Ectodermal cell (in vitro differentiated cells): ENCODE measurements around the gene FLYWCH1.

Experiments
- H3K27ac ChIP-seq: 2 replicates; pipeline ENCODE4 v1.7.0; 2013; ENCODE audit warnings: mild to moderate bottlenecking, low read depth, low read length; ENCODE audit not compliant: insufficient read depth, poor library complexity, severe bottlenecking
- H3K27me3 ChIP-seq: 2 replicates; pipeline ENCODE4 v1.7.0; 2013; ENCODE audit warnings: mild to moderate bottlenecking, low read length; ENCODE audit not compliant: insufficient read depth, control insufficient read depth, poor library complexity, severe bottlenecking
- H3K36me3 ChIP-seq: one replicate; pipeline ENCODE4 v1.7.0; 2013; ENCODE audit warnings: low read length; ENCODE audit not compliant: control insufficient read depth, insufficient read depth
- H3K4me1 ChIP-seq: one replicate; pipeline ENCODE4 v1.7.0; 2013; ENCODE audit warnings: low read length; ENCODE audit not compliant: control insufficient read depth, insufficient read depth
- H3K4me3 ChIP-seq: 2 replicates; pipeline ENCODE4 v1.7.0; 2013; ENCODE audit warnings: low read depth, low read length, control low read depth; ENCODE audit not compliant: insufficient read depth
- H3K9me3 ChIP-seq: 2 replicates; pipeline ENCODE4 v1.7.0; 2013; ENCODE audit warnings: mild to moderate bottlenecking, low read length, moderate library complexity; ENCODE audit not compliant: control insufficient read depth
- WGBS, 2 experiments: methylation state at CpG; one replicate each; pipeline ENCODE4 v1.1.7; 2013; ENCODE audit warnings: missing lambda C conversion rate in 2 of 2; 5-methylcytosine and 5-hydroxymethylcytosine counted together

FLYWCH1 gene

GRCh38 chr16:2969545-2970521 lies 58.1 kb downstream of the FLYWCH1 start:
- peaks cover 29% of the 10 kb centered on the region for H3K27me3 ChIP-seq
- peak overlapping the region; percentile 17 for H3K27ac ChIP-seq
- H3K36me3 ChIP-seq = no peaks in the 10 kb centered on the region
- H3K4me1 ChIP-seq = peaks cover 13% of the 10 kb centered on the region
- H3K9me3 ChIP-seq = no peaks in the 10 kb centered on the region
- H3K4me3 ChIP-seq = peak overlapping the region; percentile 72
- 1% methylated on average over 83 of the region's 83 CpGs for WGBS, 2 experiments

DNA sequence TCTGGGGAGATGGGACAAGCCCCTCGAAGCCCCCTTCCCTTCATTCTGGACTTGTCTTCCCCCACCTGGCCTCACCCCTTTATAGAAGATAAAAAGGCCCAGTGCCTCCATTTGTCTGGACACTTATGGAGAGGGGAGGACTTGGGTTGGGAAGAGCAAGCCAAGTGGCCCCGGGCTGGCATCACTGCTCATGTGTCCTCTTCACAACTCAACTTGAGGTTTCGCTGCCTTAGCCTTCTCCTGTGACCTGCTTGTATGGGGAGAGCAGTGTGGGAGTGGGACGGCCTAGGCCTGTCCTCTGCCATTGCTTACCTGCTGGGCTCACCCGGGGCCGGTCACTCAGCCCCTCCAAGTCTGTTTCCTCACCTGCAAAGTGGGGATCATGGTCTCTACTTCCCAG lies 58.8 kb downstream of the FLYWCH1 start:
- Histone ChIP-seq H3K9me3 (no peaks in the 10 kb centered on the region), H3K27ac (no peak overlapping the region), H3K4me3 (peak overlapping the region; percentile 72), H3K27me3 (peaks cover 26% of the 10 kb centered on the region), H3K4me1 (peaks cover 13% of the 10 kb centered on the region), H3K36me3 (no peaks in the 10 kb centered on the region)
- 81 to 85% methylated on average over 6 of the region's 6 CpGs for WGBS, 2 experiments

- 95% methylated on average over 35 of the region's 35 CpGs for WGBS, 2 experiments
Observed at GRCh38 chr16:2971134-2971984, 59.6 kb downstream of the FLYWCH1 start.

DNA sequence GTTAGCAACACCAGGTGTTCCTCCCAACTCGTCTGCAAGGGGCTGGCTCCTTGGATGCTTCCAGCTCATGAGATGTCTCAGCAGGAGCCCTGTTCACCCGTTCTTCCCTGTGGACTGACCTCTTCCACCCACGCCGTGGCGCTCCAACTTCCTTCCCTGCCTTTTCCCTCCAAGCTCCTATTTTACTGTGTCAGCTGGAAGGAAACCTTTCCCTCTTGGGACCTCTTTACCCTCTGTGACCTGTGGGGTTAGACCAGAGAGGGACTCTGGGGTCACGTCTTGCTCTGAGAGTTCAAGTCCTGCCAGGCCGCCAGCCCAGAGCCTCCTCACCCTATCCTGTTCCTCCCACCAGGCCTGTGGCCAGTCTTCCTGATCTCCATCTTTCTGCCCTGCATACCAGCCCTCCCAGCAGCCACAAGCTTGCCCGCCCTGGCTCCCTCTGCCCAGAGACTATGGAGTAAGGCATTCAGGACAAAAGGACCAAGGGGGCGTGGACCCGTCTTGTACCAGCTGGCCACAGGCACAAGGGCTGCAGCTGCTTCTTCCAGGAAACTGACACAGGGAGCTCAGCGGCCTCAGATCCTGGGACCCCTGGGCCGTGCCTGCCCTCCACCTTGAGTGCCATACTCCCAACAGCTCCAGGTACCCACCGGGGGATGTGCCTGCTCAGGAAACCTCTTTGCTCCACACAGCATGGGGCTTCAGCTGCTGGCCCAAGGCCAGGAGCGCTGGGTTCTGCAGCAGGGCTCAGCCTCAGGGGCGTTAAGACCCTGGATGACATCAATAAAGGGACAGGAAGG lies 60.5 kb downstream of the FLYWCH1 start:
- Histone ChIP-seq H3K27me3 (peaks cover 15% of the 10 kb centered on the region), H3K27ac (no peak overlapping the region), H3K9me3 (no peaks in the 10 kb centered on the region), H3K4me1 (peaks cover 13% of the 10 kb centered on the region), H3K4me3 (no peak overlapping the region), H3K36me3 (no peaks in the 10 kb centered on the region)
- 87% methylated on average over 15 of the region's 15 CpGs for WGBS, 2 experiments

More at GRCh38 chr16:2971134-2971984, 59.6 kb downstream of the FLYWCH1 start:
- Histone ChIP-seq H3K27ac (no peak overlapping the region), H3K9me3 (no peaks in the 10 kb centered on the region), H3K27me3 (peaks cover 20% of the 10 kb centered on the region), H3K36me3 (no peaks in the 10 kb centered on the region), H3K4me1 (peaks cover 13% of the 10 kb centered on the region), H3K4me3 (no peak overlapping the region)

DNA sequence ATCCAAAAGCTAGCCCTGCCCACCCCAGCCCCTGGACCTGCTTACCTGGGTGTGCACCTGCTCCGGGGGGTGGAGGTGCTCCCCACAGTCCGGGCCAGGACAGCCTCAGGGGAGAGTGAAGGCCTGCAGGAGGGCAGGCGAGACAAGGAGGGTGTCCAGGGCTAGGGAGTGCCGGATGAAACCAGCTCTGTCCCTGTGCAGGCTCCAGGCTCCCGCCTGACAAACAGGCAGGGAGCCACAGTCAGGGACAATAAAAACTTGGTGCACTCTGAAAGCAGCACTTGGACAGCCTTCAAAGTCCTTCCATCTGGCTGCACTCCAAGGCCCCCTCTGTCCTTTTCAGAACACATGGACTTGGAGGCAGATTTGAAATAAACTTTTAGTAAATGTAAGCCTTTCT lies 61.4 kb downstream of the FLYWCH1 start:
- Histone ChIP-seq H3K36me3 (no peaks in the 10 kb centered on the region), H3K27ac (no peak overlapping the region)
- 93 to 94% methylated on average over 5 of the region's 5 CpGs for WGBS, 2 experiments

DNA sequence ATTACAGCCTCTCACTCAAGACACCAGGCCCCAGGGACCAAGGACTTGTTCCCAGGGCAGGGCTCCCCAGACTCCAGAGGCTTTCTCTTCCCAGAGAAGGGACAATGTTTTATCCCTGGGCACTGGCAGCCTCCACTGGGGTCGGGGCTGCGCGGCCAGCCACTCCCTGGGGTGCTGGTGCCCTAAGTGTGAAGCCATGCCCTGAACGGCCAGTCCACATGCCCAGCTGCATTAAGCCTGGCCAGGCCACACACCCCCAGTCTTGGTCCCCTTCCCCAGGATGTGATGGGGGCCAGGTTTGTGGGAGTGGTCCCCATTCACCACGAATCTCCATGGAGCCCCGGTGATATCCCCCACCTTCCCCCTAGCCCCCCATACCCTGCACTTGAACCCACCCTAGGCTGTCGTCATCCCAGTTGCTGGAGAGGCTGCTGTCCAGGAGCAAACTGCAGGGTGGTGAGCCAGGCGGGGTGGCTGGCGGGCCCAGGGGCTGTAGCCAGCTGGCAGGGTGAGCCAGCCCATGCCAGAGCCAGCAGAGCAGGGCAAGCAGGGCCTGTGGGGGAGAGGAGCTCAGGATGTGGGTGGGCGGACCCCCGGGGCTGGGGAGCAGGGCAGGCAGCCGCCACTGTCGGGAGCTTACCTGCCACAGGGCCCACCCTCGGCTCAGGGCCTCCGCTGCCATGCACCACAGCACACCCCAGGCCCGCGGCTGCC lies 62.0 kb downstream of the FLYWCH1 start:
- Histone ChIP-seq H3K27ac (no peak overlapping the region), H3K4me3 (no peak overlapping the region), H3K4me1 (peaks cover 8% of the 10 kb centered on the region), H3K36me3 (no peaks in the 10 kb centered on the region), H3K9me3 (no peaks in the 10 kb centered on the region), H3K27me3 (no peaks in the 10 kb centered on the region)
- WGBS, 2 experiments = 93 to 95% methylated on average over 17 of the region's 17 CpGs

More for the DNA sequence above, 61.4 kb downstream of the FLYWCH1 start:
- no peaks in the 10 kb centered on the region for H3K9me3 ChIP-seq
- H3K27me3 ChIP-seq = peaks cover 6% of the 10 kb centered on the region
- peaks cover 13% of the 10 kb centered on the region for H3K4me1 ChIP-seq
- no peak overlapping the region for H3K4me3 ChIP-seq

- Histone ChIP-seq H3K36me3 (no peaks in the 10 kb centered on the region), H3K4me1 (peaks cover 8% of the 10 kb centered on the region), H3K9me3 (no peaks in the 10 kb centered on the region), H3K4me3 (no peak overlapping the region), H3K27ac (no peak overlapping the region), H3K27me3 (no peaks in the 10 kb centered on the region)
- 94 to 95% methylated on average over 15 of the region's 15 CpGs for WGBS, 2 experiments
Observed at GRCh38 chr16:2974319-2975056, 62.8 kb downstream of the FLYWCH1 start.

DNA sequence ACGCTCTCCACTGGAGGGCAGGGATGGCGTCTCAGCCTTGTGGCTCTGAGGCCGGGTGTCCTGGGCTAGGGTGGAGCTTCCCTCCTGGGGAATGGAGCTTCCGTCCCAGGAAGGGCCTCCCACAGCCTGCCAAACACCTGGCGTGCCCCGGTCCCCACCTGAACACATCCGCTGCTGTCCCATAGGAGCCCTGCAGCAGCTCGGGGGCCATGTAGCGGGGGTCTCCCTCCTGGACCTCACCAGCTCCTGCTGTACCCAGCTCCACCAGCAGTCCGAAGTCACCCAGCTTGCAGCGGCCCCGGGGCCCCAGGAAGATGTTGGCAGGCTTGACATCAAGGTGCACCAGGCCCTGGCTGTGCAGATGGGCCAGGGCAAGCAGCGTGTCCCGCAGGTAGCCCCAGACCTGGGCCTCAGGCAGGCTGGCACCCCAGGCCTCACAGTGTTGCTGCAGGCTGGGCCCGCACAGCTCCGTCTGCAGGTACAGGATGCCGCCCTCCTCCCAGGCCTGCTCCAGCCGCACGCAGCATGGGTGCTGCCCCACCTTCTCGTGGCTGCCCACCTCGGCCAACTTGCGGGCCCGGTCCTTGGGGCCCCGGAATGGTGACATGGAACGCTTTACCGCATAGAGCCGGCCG lies 63.5 kb downstream of the FLYWCH1 start:
- WGBS, 2 experiments = 95 to 96% methylated on average over 28 of the region's 28 CpGs
- no peaks in the 10 kb centered on the region for H3K36me3 ChIP-seq

More for the DNA sequence above, 63.5 kb downstream of the FLYWCH1 start:
- H3K27ac ChIP-seq = no peak overlapping the region
- H3K4me3 ChIP-seq = no peak overlapping the region
- H3K27me3 ChIP-seq = no peaks in the 10 kb centered on the region
- H3K4me1 ChIP-seq = peaks cover 6% of the 10 kb centered on the region
- no peaks in the 10 kb centered on the region for H3K9me3 ChIP-seq
